HCT116 (cell line): ENCODE data around the gene ITPK1. TPM values are rescaled to one million over a fixed set of nuclear protein-coding genes. Genes with fewer than 3 reads are reported as not detected.

Source experiments
- ATAC-seq: fragments of 200-7000 bp; cut with Tn5 transposase; 2 replicates; pipeline ENCODE4 v1.9.1; 2020; ENCODE audit warnings: mild to moderate bottlenecking, moderate library complexity
- BruUV-seq: library from RNA; stranded (reverse); fragments of 400-500 nt; replicated peaks from 2 replicates; lab custom pipeline; 2021; lab: Mats Ljungman, UMichigan
- CTCF ChIA-PET: fragments of 300-600 bp; sonication (Branson Sonifier 250); formaldehyde crosslinking; loops from one replicate; lab custom pipeline; 2021; ENCODE audit warnings: antibody characterized with exemption; lab: Charles Lee
- POLR2A ChIA-PET: fragments of 300-600, 350-600 bp; sonication (Branson Sonifier 250); formaldehyde crosslinking; loops from one replicate; lab custom pipeline; 2021; ENCODE audit warnings: antibody characterized with exemption; lab: Charles Lee
- RAD21 ChIA-PET, 2 experiments: fragments of 300-600 bp; sonication (Branson Sonifier 250); formaldehyde crosslinking; loops; one replicate each; lab custom pipeline; 2023; ENCODE audit warnings: low total read pairs in 2 of 2; ENCODE audit not compliant: uncharacterized antibody in 2 of 2, unreplicated experiment in 2 of 2, low non-redundant PET in 1 of 2; lab: Charles Lee
- DNase-seq: peaks from one replicate; pipeline ENCODE4 v3.0.0-alpha.2; 2010; ENCODE audit warnings: low read depth, low spot score
- H2AFZ ChIP-seq: fragments of 200-600 bp; shearing (Covaris generic), sonication (generic); 2 replicates; pipeline ENCODE4 v1.6.1; 2017; ENCODE audit warnings: low read depth, mixed run types, mixed read lengths, antibody characterized with exemption, low read length; ENCODE audit not compliant: poor library complexity, severe bottlenecking
- H3K27ac ChIP-seq: 2 replicates; pipeline ENCODE4 v1.5.1; 2012; ENCODE audit warnings: low read depth, low read length
- H3K27me3 ChIP-seq: fragments of 200-600 bp; sonication (generic); 2 replicates; pipeline ENCODE4 v1.6.1; 2016; ENCODE audit warnings: mixed run types, low read length, mixed read lengths; ENCODE audit not compliant: insufficient read depth
- H3K36me3 ChIP-seq, 2 experiments: fragments of 200-500 bp in 1 of 2; fragments of 200-600 bp in 1 of 2; sonication (Bioruptor generic) in 1 of 2; sonication (generic) in 1 of 2; 2 replicates each; pipeline versions ENCODE4 v1.5.1 to v1.6.1; 2014 to 2016; ENCODE audit warnings: low read length in 2 of 2, inconsistent platforms in 1 of 2, mixed read lengths in 1 of 2, mixed run types in 1 of 2; ENCODE audit not compliant: insufficient read depth in 2 of 2, control insufficient read depth in 1 of 2
- H3K4me1 ChIP-seq, 2 experiments: fragments of 200-600 bp in 1 of 2; sonication (generic) in 1 of 2; 2 replicates each; pipeline versions ENCODE4 v1.5.1 to v1.6.1; 2012 to 2017; ENCODE audit warnings: low read length in 2 of 2, inconsistent platforms in 1 of 2, mild to moderate bottlenecking in 1 of 2, mixed read lengths in 1 of 2, mixed run types in 1 of 2, moderate library complexity in 1 of 2; ENCODE audit not compliant: insufficient read depth in 2 of 2, control insufficient read depth in 1 of 2
- H3K4me2 ChIP-seq: fragments of 200-600 bp; sonication (generic); 2 replicates; pipeline ENCODE4 v1.6.1; 2017; ENCODE audit warnings: mixed run types, low read length, mixed read lengths
- H3K4me3 ChIP-seq, 2 experiments: fragments of 200-600 bp in 1 of 2; sonication (generic) in 1 of 2; replicated peaks in 1 of 2; 2 replicates each; pipeline ENCODE4 v1.5.1; 2011 to 2016; ENCODE audit warnings: low read length in 2 of 2, control low read depth in 1 of 2, low read depth in 1 of 2, mild to moderate bottlenecking in 1 of 2, mixed read lengths in 1 of 2, mixed run types in 1 of 2
- H3K79me2 ChIP-seq: fragments of 200-600 bp; sonication (generic); 2 replicates; pipeline ENCODE4 v1.6.1; 2017; ENCODE audit warnings: mild to moderate bottlenecking, mixed run types, low read length, moderate library complexity, mixed read lengths; ENCODE audit not compliant: insufficient read depth
- H3K9ac ChIP-seq: fragments of 200-600 bp; sonication (generic); 2 replicates; pipeline ENCODE4 v1.6.1; 2016; ENCODE audit warnings: low read length, mixed read lengths
- H3K9me2 ChIP-seq: fragments of 200-600 bp; sonication (generic), shearing (Covaris generic); 2 replicates; pipeline ENCODE4 v1.6.1; 2017; ENCODE audit warnings: mixed run types, mild to moderate bottlenecking, moderate library complexity; ENCODE audit not compliant: insufficient read depth
- H3K9me3 ChIP-seq, 2 experiments: fragments of 200-500 bp in 1 of 2; fragments of 200-600 bp in 1 of 2; sonication (Bioruptor generic) in 1 of 2; sonication (generic) in 1 of 2; 2 replicates each; pipeline ENCODE4 v1.6.1; 2014 to 2017; ENCODE audit warnings: low read length in 2 of 2, mixed read lengths in 2 of 2, inconsistent platforms in 1 of 2, low read depth in 1 of 2, mild to moderate bottlenecking in 1 of 2, mixed run types in 1 of 2, moderate library complexity in 1 of 2; ENCODE audit not compliant: control insufficient read depth in 1 of 2, insufficient read depth in 1 of 2
- H4K20me1 ChIP-seq: fragments of 200-600 bp; sonication (generic), shearing (Covaris generic); 2 replicates; pipeline ENCODE4 v1.6.1; 2017; ENCODE audit warnings: mixed run types, mild to moderate bottlenecking, moderate library complexity; ENCODE audit not compliant: insufficient read depth
- ATF3 ChIP-seq: IDR thresholded peaks from 2 replicates; pipeline ENCODE4 v1.6.1; 2012
- CBX3 ChIP-seq: IDR thresholded peaks from 2 replicates; pipeline ENCODE4 v1.6.1; 2012; ENCODE audit warnings: low read depth
- CEBPB ChIP-seq: IDR thresholded peaks from 2 replicates; pipeline ENCODE4 v1.6.1; 2012; ENCODE audit warnings: low read depth
- EZH2 ChIP-seq: fragments of 200-600 bp; sonication (generic); IDR thresholded peaks from 2 replicates; pipeline ENCODE4 v1.6.1; 2017; ENCODE audit warnings: antibody characterized with exemption, mixed run types
- EZH2phosphoT487 ChIP-seq: fragments of 200-600 bp; IDR thresholded peaks from 2 replicates; pipeline ENCODE4 v1.6.1; 2018; ENCODE audit warnings: antibody characterized with exemption, borderline replicate concordance
- JUND ChIP-seq: IDR thresholded peaks from 2 replicates; pipeline ENCODE4 v1.6.1; 2012
- POLR2A ChIP-seq: IDR thresholded peaks from 2 replicates; pipeline ENCODE4 v1.7.0; 2011; ENCODE audit warnings: borderline replicate concordance; ENCODE audit not compliant: insufficient read depth, insufficient read length; ENCODE audit errors: extremely low read depth
- POLR2AphosphoS5 ChIP-seq: IDR thresholded peaks from 2 replicates; pipeline ENCODE4 v1.6.1; 2011; ENCODE audit warnings: mild to moderate bottlenecking, low read depth, low read length, moderate library complexity
- RAD21 ChIP-seq: IDR thresholded peaks from 2 replicates; pipeline ENCODE4 v1.6.1; 2012; ENCODE audit warnings: low read depth, mild to moderate bottlenecking
- REST ChIP-seq: IDR thresholded peaks from 2 replicates; pipeline ENCODE4 v1.6.1; 2012; ENCODE audit warnings: low read depth
- SP1 ChIP-seq: IDR thresholded peaks from 2 replicates; pipeline ENCODE4 v1.6.1; 2012; ENCODE audit warnings: low read depth
- SRF ChIP-seq: IDR thresholded peaks from 2 replicates; pipeline ENCODE4 v1.6.1; 2012; ENCODE audit warnings: low read depth
- TCF7L2 ChIP-seq: IDR thresholded peaks from 2 replicates; pipeline ENCODE4 v1.7.0; 2011; ENCODE audit warnings: borderline replicate concordance, inconsistent platforms; ENCODE audit not compliant: insufficient read depth, insufficient read length; ENCODE audit errors: extremely low read depth
- YY1 ChIP-seq: IDR thresholded peaks from 2 replicates; pipeline ENCODE4 v1.6.1; 2011; ENCODE audit warnings: low read length, low read depth, moderate library complexity, mild to moderate bottlenecking; ENCODE audit not compliant: insufficient replicate concordance; ENCODE audit errors: extremely low read depth
- ZFX ChIP-seq: fragments of 450-650 bp; IDR thresholded peaks from 2 replicates; pipeline ENCODE4 v1.6.1; 2017
- ZNF274 ChIP-seq: fragments of 200-500 bp; sonication (Bioruptor generic); IDR thresholded peaks from 2 replicates; pipeline ENCODE4 v1.6.1; 2014; ENCODE audit warnings: mild to moderate bottlenecking, low read depth, low read length, inconsistent platforms
- intact Hi-C: fragments of 100-400 bp; cut with micrococcal nuclease; formaldehyde crosslinking; loops from 2 replicates; pipeline ENCODE4 v1.10.0; 2022
- total RNA-seq: library from RNA; stranded (reverse); gene quantifications from one replicate; pipeline ENCODE4 v1.2.1, GENCODE V29; 2021; ENCODE audit not compliant: unreplicated experiment

ITPK1 gene
- total RNA-seq, 1 experiment from 2014 or later: 70.2 TPM

- intact Hi-C loops: no loop called here
- ATAC-seq (no peak), DNase-seq (no peak)
- BruUV-seq: no TSS peak
- Histone ChIP-seq H3K9me3 (no peaks in the 10 kb centered on the region), H3K27me3 (no peaks in the 10 kb centered on the region), H4K20me1 (no peaks in the 10 kb centered on the region), H3K36me3 (no peaks in the 10 kb centered on the region), H3K27ac (no peak overlapping the region), H3K9me2 (no peaks in the 10 kb centered on the region), H3K79me2 (no peaks in the 10 kb centered on the region), H3K4me3 (no peak overlapping the region), H3K4me2 (no peak overlapping the region), H2AFZ (no peak overlapping the region), H3K9ac (no peak overlapping the region), H3K4me1 (peaks cover 0 to 7% of the 10 kb centered on the region in 2 experiments; a peak in 2 of 4 replicates)
- ChIA-PET CTCF (interaction anchor here (1.0 kb wide), 1 partner anchor 23 kb away, joined by 3 read pairs; no protein-coding TSS in a partner anchor), RAD21 (no interaction called here), POLR2A (no interaction called here)
- TF ChIP-seq EZH2: no peak
- TF ChIP-seq SRF: no peak
- TF ChIP-seq ATF3: no peak
- no peak for TF ChIP-seq RAD21
- TF ChIP-seq EZH2phosphoT487: no peak
- TF ChIP-seq TCF7L2: no peak
- TF ChIP-seq SP1: no peak
- TF ChIP-seq ZNF274: no peak
- no peak for TF ChIP-seq CEBPB
- no peak for TF ChIP-seq REST
- no peak for TF ChIP-seq JUND
- no peak for TF ChIP-seq POLR2A
- TF ChIP-seq ZFX: no peak
- no peak for TF ChIP-seq YY1
- no peak for TF ChIP-seq POLR2AphosphoS5
- TF ChIP-seq CBX3: no peak
Measured at GRCh38 chr14:93155667-93156066, 39.9 kb upstream of the ITPK1 start.
